GM19351 (cell line): ENCODE results near the gene SLC37A4.
"Not testable (repeated sequence)": the region's sequence is repeated elsewhere in the genome, so short reads cannot be mapped to it uniquely, and the experiment has no call there.

Experiments
- ATAC-seq: cut with Tn5 transposase; IDR thresholded peaks from one replicate; pipeline ENCODE4 v1.9.1; 2021; ENCODE audit warnings: mild to moderate bottlenecking, moderate library complexity; ENCODE audit not compliant: unreplicated experiment

The SLC37A4 gene

GRCh38 chr11:119030329-119031047, at the start of gene SLC37A4:
Gene SLC37A4, minus strand, starts transcription at chr11:119030877.
- peak; percentile 89 for ATAC-seq

GRCh38 chr11:119078675-119079420, 48.2 kb upstream of the SLC37A4 start:
- no peak for ATAC-seq

- ATAC-seq, result no peak
Observed at GRCh38 chr11:119077839-119078238, 47.2 kb upstream of the SLC37A4 start.

GRCh38 chr11:119067371-119068222, 36.9 kb upstream of the SLC37A4 start, which contains the start of gene VPS11:
Gene VPS11, plus strand, starts transcription at chr11:119067818. Its CDS starts 6 bp downstream, at chr11:119067824.
- peak; percentile 97 for ATAC-seq

- ATAC-seq, result no peak
Observed at GRCh38 chr11:119065369-119065768, 34.7 kb upstream of the SLC37A4 start.

- no peak for ATAC-seq
Observed at GRCh38 chr11:119062779-119063178, 32.1 kb upstream of the SLC37A4 start.

GRCh38 chr11:119061256-119061655, 30.6 kb upstream of the SLC37A4 start:
- no peak for ATAC-seq

GRCh38 chr11:119059128-119059527, 28.5 kb upstream of the SLC37A4 start:
- ATAC-seq, result not testable (repeated sequence)

- peak; percentile 87 for ATAC-seq
Observed at GRCh38 chr11:119057000-119057769, 26.5 kb upstream of the SLC37A4 start, which contains the start of gene HYOU1. Gene HYOU1, minus strand, starts transcription at chr11:119057205. Its CDS starts 1,045 bp downstream, at chr11:119056160.

- ATAC-seq, result peak; percentile 20
Observed at GRCh38 chr11:119056421-119056999, 25.8 kb upstream of the SLC37A4 start.

GRCh38 chr11:119055901-119056300, 25.2 kb upstream of the SLC37A4 start:
- no peak for ATAC-seq

GRCh38 chr11:119054418-119054817, 23.7 kb upstream of the SLC37A4 start:
- ATAC-seq, result no peak

- no peak for ATAC-seq
Observed at GRCh38 chr11:119052163-119052814, 21.6 kb upstream of the SLC37A4 start.

- ATAC-seq, result no peak
Observed at GRCh38 chr11:119051440-119052162, 20.9 kb upstream of the SLC37A4 start.

- no peak for ATAC-seq
Observed at GRCh38 chr11:119049081-119049480, 18.4 kb upstream of the SLC37A4 start.

- ATAC-seq, result no peak
Observed at GRCh38 chr11:119048644-119049043, 18.0 kb upstream of the SLC37A4 start.

- no peak for ATAC-seq
Observed at GRCh38 chr11:119047205-119047604, 16.5 kb upstream of the SLC37A4 start.

- ATAC-seq, result no peak
Observed at GRCh38 chr11:119046489-119046888, 15.8 kb upstream of the SLC37A4 start.

- no peak for ATAC-seq
Observed at GRCh38 chr11:119044708-119045107, 14.0 kb upstream of the SLC37A4 start.
